Measurements from ENCODE around the gene SNTB2.

The SNTB2 gene

GRCh38 chr16:69349536-69349935, 162.6 kb downstream of the SNTB2 start:
- DNase-seq, result no peak

- no peak for DNase-seq
Measured at GRCh38 chr16:69350536-69351133, 163.7 kb downstream of the SNTB2 start.

GRCh38 chr16:69351309-69352027, 164.5 kb downstream of the SNTB2 start, which contains the start of gene TMED6:
TSS of gene TMED6 (minus strand) at chr16:69351786. CDS start at chr16:69351753, 33 bp downstream.
- DNase-seq, result no peak

Measured in DMS79 treated with DMSO at 0.1 percent for 48 hours (cell line).